H1 (cell line): Measurements from ENCODE around the gene GRAMD4. TPM values are rescaled to one million over a fixed set of nuclear protein-coding genes. Genes with fewer than 3 reads are reported as not detected.

Experiments
- CTCF ChIA-PET: fragments of 300-600 bp; sonication (Branson Sonifier 250); formaldehyde crosslinking; loops from one replicate; lab custom pipeline; 2021; ENCODE audit not compliant: partially characterized antibody; lab: Charles Lee
- POLR2A ChIA-PET: fragments of 300-600 bp; sonication (Branson Sonifier 250); formaldehyde crosslinking; loops from one replicate; lab custom pipeline; 2021; ENCODE audit warnings: inconsistent platforms; ENCODE audit not compliant: partially characterized antibody; lab: Charles Lee
- DNase-seq, 2 experiments: peaks; one replicate each; pipeline versions ENCODE4 v3.0.0 to v3.0.0-alpha.2; 2010 to 2022; ENCODE audit warnings: low spot score in 2 of 2, low read depth in 1 of 2, mixed read lengths in 1 of 2
- FAIRE-seq: peaks from 2 replicates; lab custom pipeline; 2011; peaks lifted over from hg19 to GRCh38; lab: Jason Lieb, UNC
- H2AFZ ChIP-seq: 2 replicates; pipeline ENCODE4 v1.8.1; 2012; ENCODE audit warnings: low read length, inconsistent platforms
- H2AK5ac ChIP-seq: 2 replicates; pipeline ENCODE4 v1.6.1; 2013; ENCODE audit warnings: low read depth, low read length
- H2BK120ac ChIP-seq: replicated peaks from 2 replicates; pipeline ENCODE3; 2013; ENCODE audit warnings: low read depth, low read length, inconsistent platforms
- H2BK12ac ChIP-seq: 2 replicates; pipeline ENCODE4 v1.6.1; 2013; ENCODE audit warnings: low read depth, low read length
- H2BK15ac ChIP-seq: 2 replicates; pipeline ENCODE4 v1.6.1; 2013; ENCODE audit warnings: low read length
- H2BK20ac ChIP-seq: 2 replicates; pipeline ENCODE4 v1.6.1; 2013; ENCODE audit warnings: low read length
- H2BK5ac ChIP-seq: 2 replicates; pipeline ENCODE4 v1.6.1; 2013; ENCODE audit warnings: low read depth, low read length
- H3K14ac ChIP-seq: 2 replicates; pipeline ENCODE4 v1.6.1; 2013; ENCODE audit warnings: inconsistent platforms; ENCODE audit not compliant: insufficient read length
- H3K18ac ChIP-seq: 2 replicates; pipeline ENCODE4 v1.6.1; 2013; ENCODE audit warnings: low read length; ENCODE audit errors: extremely low read depth
- H3K23ac ChIP-seq: 2 replicates; pipeline ENCODE4 v1.6.1; 2013; ENCODE audit warnings: inconsistent platforms; ENCODE audit not compliant: insufficient read length
- H3K23me2 ChIP-seq: 2 replicates; pipeline ENCODE4 v1.6.1; 2013; ENCODE audit warnings: low read depth, low read length
- H3K27ac ChIP-seq: 2 replicates; pipeline ENCODE4 v1.6.1; 2011; ENCODE audit warnings: low read depth, low read length, inconsistent platforms
- H3K27me3 ChIP-seq, 4 experiments: replicated peaks in 1 of 4; 1 replicate in 1 of 4; 2 replicates in 3 of 4; pipeline versions ENCODE4 v1.6.1 to v1.8.1; 2011 to 2013; ENCODE audit warnings: low read length in 3 of 4, mild to moderate bottlenecking in 3 of 4, inconsistent platforms in 2 of 4, mixed read lengths in 2 of 4, moderate library complexity in 1 of 4; ENCODE audit not compliant: control insufficient read depth in 3 of 4, insufficient read depth in 3 of 4; ENCODE audit errors: extremely low read depth in 1 of 4
- H3K36me3 ChIP-seq, 4 experiments: 2 replicates each; pipeline versions ENCODE4 v1.6.1 to v1.8.1; 2011 to 2013; ENCODE audit warnings: mild to moderate bottlenecking in 4 of 4, low read length in 3 of 4, moderate library complexity in 2 of 4, control low read depth in 1 of 4, inconsistent platforms in 1 of 4; ENCODE audit not compliant: insufficient read depth in 4 of 4, control insufficient read depth in 2 of 4
- H3K4ac ChIP-seq: replicated peaks from 2 replicates; pipeline ENCODE3; 2013; ENCODE audit warnings: low read length, low read depth, mixed read lengths, inconsistent platforms; ENCODE audit not compliant: insufficient read length
- H3K4me1 ChIP-seq, 4 experiments: replicated peaks in 1 of 4; 1 replicate in 1 of 4; 2 replicates in 3 of 4; pipeline versions ENCODE4 v1.6.1 to v1.8.1; 2011 to 2013; ENCODE audit warnings: low read length in 3 of 4, inconsistent platforms in 2 of 4, mixed read lengths in 1 of 4; ENCODE audit not compliant: insufficient read depth in 4 of 4, control insufficient read depth in 3 of 4
- H3K4me2 ChIP-seq, 2 experiments: 2 replicates each; pipeline versions ENCODE4 v1.6.1 to v1.8.1; 2011 to 2013; ENCODE audit warnings: low read depth in 2 of 2, low read length in 2 of 2, control low read depth in 1 of 2, inconsistent platforms in 1 of 2, mild to moderate bottlenecking in 1 of 2; ENCODE audit not compliant: insufficient read depth in 1 of 2
- H3K4me3 ChIP-seq, 4 experiments: fragments of 200-600, 300-600 bp in 1 of 4; sonication (generic), shearing (Covaris generic), sonication (Bioruptor Twin) in 1 of 4; 2 replicates each; pipeline versions ENCODE4 v1.5.1 to v1.8.1; 2011 to 2016; ENCODE audit warnings: low read length in 4 of 4, low read depth in 3 of 4, control low read depth in 2 of 4, inconsistent platforms in 2 of 4, mild to moderate bottlenecking in 2 of 4, mixed read lengths in 1 of 4, moderate library complexity in 1 of 4; ENCODE audit not compliant: insufficient read depth in 2 of 4; ENCODE audit errors: extremely low read depth in 1 of 4
- H3K56ac ChIP-seq: replicated peaks from 2 replicates; pipeline ENCODE3; 2013; ENCODE audit warnings: low read depth, mild to moderate bottlenecking, mixed read lengths, low read length, inconsistent platforms; ENCODE audit not compliant: insufficient read length
- H3K79me1 ChIP-seq: 2 replicates; pipeline ENCODE4 v1.6.1; 2013; ENCODE audit warnings: low read depth, low read length, control low read depth
- H3K79me2 ChIP-seq, 2 experiments: 2 replicates each; pipeline versions ENCODE4 v1.6.1 to v1.8.1; 2012 to 2013; ENCODE audit warnings: low read length in 2 of 2, mild to moderate bottlenecking in 2 of 2, inconsistent platforms in 1 of 2; ENCODE audit not compliant: insufficient read depth in 2 of 2, control insufficient read depth in 1 of 2
- H3K9ac ChIP-seq, 4 experiments: replicated peaks in 1 of 4; 1 replicate in 1 of 4; 2 replicates in 3 of 4; pipeline versions ENCODE4 v1.6.1 to v1.8.1; 2011 to 2013; ENCODE audit warnings: low read depth in 3 of 4, low read length in 3 of 4, control low read depth in 2 of 4, mild to moderate bottlenecking in 2 of 4, moderate library complexity in 2 of 4, inconsistent platforms in 1 of 4; ENCODE audit errors: extremely low read depth in 1 of 4
- H3K9me3 ChIP-seq, 2 experiments: 2 replicates each; pipeline versions ENCODE4 v1.6.1 to v1.8.1; 2012 to 2013; ENCODE audit warnings: mild to moderate bottlenecking in 2 of 2, moderate library complexity in 2 of 2, control low read depth in 1 of 2, inconsistent platforms in 1 of 2, low read depth in 1 of 2, low read length in 1 of 2, mixed read lengths in 1 of 2; ENCODE audit not compliant: insufficient read depth in 2 of 2
- H4K20me1 ChIP-seq, 2 experiments: replicated peaks in 1 of 2; 2 replicates each; pipeline versions ENCODE3 to v1.8.1; 2011 to 2013; ENCODE audit warnings: inconsistent platforms in 2 of 2, low read length in 2 of 2, mild to moderate bottlenecking in 1 of 2; ENCODE audit not compliant: insufficient read depth in 2 of 2, control insufficient read depth in 1 of 2
- H4K5ac ChIP-seq: 2 replicates; pipeline ENCODE4 v1.6.1; 2013; ENCODE audit warnings: low read length, low read depth, mixed read lengths, inconsistent platforms; ENCODE audit not compliant: insufficient read length
- H4K8ac ChIP-seq: 2 replicates; pipeline ENCODE4 v1.8.0; 2013; ENCODE audit warnings: mild to moderate bottlenecking, moderate library complexity, low read length, inconsistent platforms; ENCODE audit not compliant: insufficient read depth; ENCODE audit errors: extremely low read depth
- H4K91ac ChIP-seq: replicated peaks from 2 replicates; pipeline ENCODE3; 2013; ENCODE audit warnings: low read length, mixed read lengths, inconsistent platforms; ENCODE audit not compliant: insufficient read length
- GTF2F1 ChIP-seq: IDR thresholded peaks from 2 replicates; pipeline ENCODE4 v1.6.1; 2012; ENCODE audit warnings: low read depth, low read length, improper control_type of control experiment, borderline replicate concordance
- MAFK ChIP-seq: IDR thresholded peaks from 2 replicates; pipeline ENCODE4 v1.6.1; 2012; ENCODE audit warnings: low read depth, mild to moderate bottlenecking, improper control_type of control experiment, low read length
- MAX ChIP-seq: IDR thresholded peaks from 2 replicates; pipeline ENCODE4 v1.6.1; 2012; ENCODE audit warnings: inconsistent platforms
- NANOG ChIP-seq: IDR thresholded peaks from 2 replicates; pipeline ENCODE4 v1.6.1; 2011; ENCODE audit warnings: low read length, low read depth, mild to moderate bottlenecking, inconsistent platforms; ENCODE audit not compliant: insufficient read depth, poor library complexity, severe bottlenecking
- NRF1 ChIP-seq: IDR thresholded peaks from 2 replicates; pipeline ENCODE4 v1.6.1; 2011; ENCODE audit warnings: mild to moderate bottlenecking, low read depth, low read length, improper control_type of control experiment
- SP2 ChIP-seq: IDR thresholded peaks from 2 replicates; pipeline ENCODE4 v1.6.1; 2012; ENCODE audit warnings: mild to moderate bottlenecking, low read length, inconsistent platforms
- TAF7 ChIP-seq: optimal IDR thresholded peaks from 2 replicates; pipeline ENCODE3; 2011; ENCODE audit warnings: low read depth, mild to moderate bottlenecking, inconsistent platforms, low read length, moderate library complexity, borderline replicate concordance
- TEAD4 ChIP-seq: IDR thresholded peaks from 2 replicates; pipeline ENCODE4 v1.6.1; 2012; ENCODE audit warnings: low read depth, low read length, inconsistent platforms, mixed read lengths
- ZNF274 ChIP-seq: IDR thresholded peaks from 2 replicates; pipeline ENCODE4 v1.7.0; 2012; ENCODE audit warnings: low read length, borderline replicate concordance; ENCODE audit errors: extremely low read depth
- WGBS, 2 experiments: shearing (Covaris generic) in 1 of 2; methylation state at CpG; one replicate each; pipeline versions ENCODE4 v1.1.6 to v1.1.7; 2013 to 2015; ENCODE audit warnings: low lambda C conversion rate in 2 of 2, mixed read lengths in 2 of 2, inconsistent platforms in 1 of 2, low coverage in 1 of 2, missing lambda C conversion rate in 1 of 2; ENCODE audit not compliant: insufficient replicate concordance in 2 of 2, insufficient coverage in 1 of 2, insufficient read length in 1 of 2; ENCODE audit errors: extremely low coverage in 1 of 2, missing lambda C conversion rate in 1 of 2; 5-methylcytosine and 5-hydroxymethylcytosine counted together
- polyA plus RNA-seq, 7 experiments: library from polyadenylated mRNA; depleted of rRNA in 3 of 7; stranded (reverse) in 5 of 7; unstranded in 2 of 7; fragments of >200 nt in 5 of 7; fragments of 200-250 nt in 2 of 7; gene quantifications; 1 replicate in 5 of 7; 2 replicates in 1 of 7; 4 replicates in 1 of 7; pipeline versions ENCODE4 v1.2.1 to v1.2.3, GENCODE V29; 2011 to 2013; ENCODE audit warnings: missing spikeins in 2 of 7, mixed read lengths in 2 of 7
- total RNA-seq: library from RNA; stranded (reverse); fragmentation: NEBNext Ultra II Directional; extraction: Animal tissue kit (Norgen Biotek cat#: 25700); gene quantifications from 2 replicates; pipeline ENCODE4 v1.2.1, GENCODE V29; 2021
- TF ChIP-seq, protein P1 (sequence below): IDR thresholded peaks from 2 replicates; pipeline ENCODE4 v1.6.1; 2011; ENCODE audit warnings: low read depth, mild to moderate bottlenecking, low read length; ENCODE audit not compliant: insufficient read depth

GRAMD4 gene
- total and polyA plus RNA-seq, 2 of the 8 experiments (the other 6 are each of a cell fraction or from before 2014, with no cell fraction given): 7.9 to 25.6 TPM

- Histone ChIP-seq H2BK15ac (no peak overlapping the region), H2AK5ac (no peak overlapping the region), H3K9me3 (no peaks in the 10 kb centered on the region), H3K4me2 (no peak overlapping the region), H2AFZ (no peak overlapping the region), H2BK120ac (no peak overlapping the region), H3K18ac (no peak overlapping the region), H3K79me1 (no peaks in the 10 kb centered on the region; the same call in 1 of the 2 replicates), H4K8ac (no peak overlapping the region), H3K23me2 (peaks cover 14% of the 10 kb centered on the region; the same call in 1 of the 2 replicates), H3K4ac (no peak overlapping the region), H3K4me1 (no peaks in the 10 kb centered on the region), H2BK12ac (no peak overlapping the region), H3K56ac (no peak overlapping the region), H3K9ac (no peak overlapping the region), H4K91ac (no peak overlapping the region), H4K5ac (no peak overlapping the region), H3K27ac (no peak overlapping the region), H3K36me3 (no peaks in the 10 kb centered on the region), H2BK5ac (no peak overlapping the region), H3K23ac (no peak overlapping the region), H3K14ac (no peak overlapping the region), H3K27me3 (no peaks in the 10 kb centered on the region), H3K4me3 (no peak overlapping the region), H4K20me1 (peaks cover 2 to 5% of the 10 kb centered on the region in 2 experiments), H3K79me2 (no peaks in the 10 kb centered on the region; a peak in 1 of 4 replicates), H2BK20ac (no peak overlapping the region)
- DNase-seq: no peak
- ChIA-PET POLR2A (no interaction called here), CTCF (interaction anchor here (0.8 to 1.0 kb wide), 3 partner anchors 23 to 83 kb away, joined by 3 to 4 read pairs (median 3); no protein-coding TSS in a partner anchor)
- WGBS, 2 experiments: 92% methylated on average over 10 of the region's 10 CpGs; no CpG with 5 or more reads in 1 of the 2 experiments
- no peak for FAIRE-seq
- TF ChIP-seq TAF7 (no peak), MAFK (no peak), GTF2F1 (no peak), NANOG (no peak), SP2 (no peak), NRF1 (no peak), TEAD4 (no peak), ZNF274 (no peak), MAX (no peak)
- TF ChIP-seq, protein P1, sequence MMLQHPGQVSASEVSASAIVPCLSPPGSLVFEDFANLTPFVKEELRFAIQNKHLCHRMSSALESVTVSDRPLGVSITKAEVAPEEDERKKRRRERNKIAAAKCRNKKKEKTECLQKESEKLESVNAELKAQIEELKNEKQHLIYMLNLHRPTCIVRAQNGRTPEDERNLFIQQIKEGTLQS: no peak
Measured at GRCh38 chr22:46646531-46647215, 26.5 kb downstream of the GRAMD4 start.
